HG03520 (cell line): ENCODE results near the gene USP27X.
A peak's percentile ranks its signal among the peaks of the same experiment; 100 is the strongest.

Experiments
- ATAC-seq: cut with Tn5 transposase; IDR thresholded peaks from one replicate; pipeline ENCODE4 v1.9.1; 2021; ENCODE audit warnings: mild to moderate bottlenecking, moderate library complexity; ENCODE audit not compliant: unreplicated experiment

The USP27X gene

GRCh38 chrX:49880668-49881067 lies 1.4 kb downstream of the USP27X start:
- no peak for ATAC-seq

GRCh38 chrX:49884290-49884862 lies 5.1 kb downstream of the USP27X start:
- peak; percentile 67 for ATAC-seq

GRCh38 chrX:49892542-49892941 lies 13.3 kb downstream of the USP27X start:
- ATAC-seq: no peak

GRCh38 chrX:49896951-49897350 lies 17.7 kb downstream of the USP27X start:
- no peak for ATAC-seq

- no peak for ATAC-seq
These were observed 21.8 kb downstream of the USP27X start for GRCh38 chrX:49901048-49901447.

- peak; percentile 92 for ATAC-seq
These were observed 31.1 kb downstream of the USP27X start for GRCh38 chrX:49910344-49910743.

- no peak for ATAC-seq
These were observed 32.8 kb downstream of the USP27X start for GRCh38 chrX:49912086-49912485.

- ATAC-seq: no peak
These were observed 33.6 kb downstream of the USP27X start for GRCh38 chrX:49912861-49913260.

GRCh38 chrX:49915361-49916222 lies 36.3 kb downstream of the USP27X start:
- ATAC-seq: no peak

GRCh38 chrX:49919617-49920016 lies 40.3 kb downstream of the USP27X start:
- no peak for ATAC-seq

- no peak for ATAC-seq
These were observed 41.8 kb downstream of the USP27X start for GRCh38 chrX:49921109-49921508.

GRCh38 chrX:49922291-49923241 lies 43.3 kb downstream of the USP27X start, which contains the start of gene CLCN5:
Gene CLCN5 (plus strand): TSS chrX:49922596. CDS start chrX:49925299, 2,703 bp downstream.
- peak; percentile 87 for ATAC-seq

- ATAC-seq: no peak
These were observed 45.9 kb downstream of the USP27X start for GRCh38 chrX:49925176-49925575.

GRCh38 chrX:49930039-49930438 lies 50.8 kb downstream of the USP27X start:
- no peak for ATAC-seq
